H9 (cell line): ENCODE results near the gene SDHC. TPM values are rescaled to one million over a fixed set of nuclear protein-coding genes. Genes with fewer than 3 reads are reported as not detected.

Experiments
- DNase-seq: peaks from one replicate; pipeline ENCODE4 v3.0.0-alpha.2; 2017
- H2AFZ ChIP-seq: one replicate; pipeline ENCODE4 v1.6.1; 2013; ENCODE audit warnings: mild to moderate bottlenecking, low read length, control low read depth, moderate library complexity
- H2AK5ac ChIP-seq: 2 replicates; pipeline ENCODE4 v1.6.1; 2013; ENCODE audit warnings: low read length, control low read depth, mixed read lengths; ENCODE audit not compliant: insufficient read length
- H2BK120ac ChIP-seq: one replicate; pipeline ENCODE4 v1.6.1; 2013; ENCODE audit warnings: low read depth, mild to moderate bottlenecking, low read length, control low read depth, inconsistent platforms; ENCODE audit not compliant: poor library complexity, severe bottlenecking
- H2BK12ac ChIP-seq: 2 replicates; pipeline ENCODE4 v1.6.1; 2013; ENCODE audit warnings: low read length, control low read depth, mixed read lengths, low read depth; ENCODE audit not compliant: insufficient read length
- H2BK15ac ChIP-seq: 2 replicates; pipeline ENCODE4 v1.6.1; 2013; ENCODE audit warnings: low read depth, low read length, control low read depth
- H2BK20ac ChIP-seq: one replicate; pipeline ENCODE4 v1.6.1; 2013; ENCODE audit warnings: low read depth, mild to moderate bottlenecking, low read length, control low read depth, inconsistent platforms; ENCODE audit not compliant: poor library complexity, severe bottlenecking
- H2BK5ac ChIP-seq: 2 replicates; pipeline ENCODE4 v1.6.1; 2013; ENCODE audit warnings: low read length, control low read depth, mixed read lengths; ENCODE audit not compliant: insufficient read length
- H3K14ac ChIP-seq: 2 replicates; pipeline ENCODE4 v1.6.1; 2013; ENCODE audit warnings: low read length, control low read depth; ENCODE audit not compliant: insufficient read depth
- H3K18ac ChIP-seq: 2 replicates; pipeline ENCODE4 v1.6.1; 2013; ENCODE audit warnings: low read depth, mild to moderate bottlenecking, mixed read lengths, low read length, control low read depth; ENCODE audit not compliant: insufficient read length
- H3K23ac ChIP-seq: 2 replicates; pipeline ENCODE4 v1.6.1; 2013; ENCODE audit warnings: low read length, control low read depth, mixed read lengths, low read depth; ENCODE audit not compliant: insufficient read length
- H3K23me2 ChIP-seq: 2 replicates; pipeline ENCODE4 v1.6.1; 2013; ENCODE audit warnings: low read depth, mild to moderate bottlenecking, mixed read lengths, low read length, control low read depth; ENCODE audit not compliant: insufficient read length, poor library complexity, severe bottlenecking
- H3K27ac ChIP-seq: 2 replicates; pipeline ENCODE4 v1.5.1; 2013; ENCODE audit warnings: low read length, control low read depth, mixed read lengths, low read depth; ENCODE audit not compliant: insufficient read length
- H3K27me3 ChIP-seq: 2 replicates; pipeline ENCODE4 v1.6.1; 2013; ENCODE audit warnings: low read length, control low read depth, inconsistent platforms; ENCODE audit not compliant: insufficient read depth
- H3K4ac ChIP-seq: 2 replicates; pipeline ENCODE4 v1.6.1; 2013; ENCODE audit warnings: low read depth, mild to moderate bottlenecking, control low read depth, inconsistent platforms, low read length, moderate library complexity
- H3K4me1 ChIP-seq: 2 replicates; pipeline ENCODE4 v1.6.1; 2013; ENCODE audit warnings: low read length, control low read depth, inconsistent platforms; ENCODE audit not compliant: insufficient read depth
- H3K4me2 ChIP-seq: 2 replicates; pipeline ENCODE4 v1.6.1; 2013; ENCODE audit warnings: low read length, control low read depth, mixed read lengths; ENCODE audit not compliant: insufficient read length, insufficient read depth
- H3K56ac ChIP-seq: 2 replicates; pipeline ENCODE4 v1.6.1; 2013; ENCODE audit warnings: low read depth, mild to moderate bottlenecking, mixed read lengths, low read length, control low read depth; ENCODE audit not compliant: insufficient read length
- H3K79me1 ChIP-seq: 2 replicates; pipeline ENCODE4 v1.6.1; 2013; ENCODE audit warnings: low read depth, mild to moderate bottlenecking, moderate library complexity, low read length, control low read depth, inconsistent platforms; ENCODE audit not compliant: insufficient read depth, poor library complexity, severe bottlenecking
- H3K79me2 ChIP-seq: 2 replicates; pipeline ENCODE4 v1.6.1; 2013; ENCODE audit warnings: low read length, control low read depth, inconsistent platforms; ENCODE audit not compliant: insufficient read depth
- H3K9ac ChIP-seq: 2 replicates; pipeline ENCODE4 v1.6.1; 2013; ENCODE audit warnings: low read length, control low read depth, mixed read lengths; ENCODE audit not compliant: insufficient read length; ENCODE audit errors: extremely low read depth
- H3K9me3 ChIP-seq: one replicate; pipeline ENCODE4 v1.6.1; 2013; ENCODE audit warnings: low read depth, low read length, inconsistent platforms; ENCODE audit not compliant: control insufficient read depth
- H3T11ph ChIP-seq: one replicate; pipeline ENCODE4 v1.6.1; 2013; ENCODE audit warnings: mild to moderate bottlenecking, low read length, control low read depth, inconsistent platforms
- H4K20me1 ChIP-seq: one replicate; pipeline ENCODE4 v1.6.1; 2013; ENCODE audit not compliant: control insufficient read depth, insufficient read length, insufficient read depth
- H4K5ac ChIP-seq: 2 replicates; pipeline ENCODE4 v1.6.1; 2013; ENCODE audit warnings: low read depth, mild to moderate bottlenecking, mixed read lengths, low read length, control low read depth; ENCODE audit not compliant: insufficient read length
- H4K8ac ChIP-seq: replicated peaks from 2 replicates; pipeline ENCODE4 v1.6.1; 2013; ENCODE audit warnings: low read length, control low read depth, mixed read lengths, low read depth; ENCODE audit not compliant: insufficient read length
- H4K91ac ChIP-seq: 2 replicates; pipeline ENCODE4 v1.6.1; 2013; ENCODE audit warnings: low read depth, mild to moderate bottlenecking, moderate library complexity, mixed read lengths, low read length, control low read depth; ENCODE audit not compliant: insufficient read length
- H3K27ac Mint-ChIP-seq, 3 experiments: 2 replicates in 2 of 3; 3 replicates in 1 of 3; pipeline ENCODE4 v1.8.0; 2020 to 2021; ENCODE audit warnings: mixed read lengths in 3 of 3, mild to moderate bottlenecking in 1 of 3, moderate library complexity in 1 of 3
- H3K27me3 Mint-ChIP-seq: 2 replicates; pipeline ENCODE4 v1.8.0; 2021; ENCODE audit warnings: low read depth, mild to moderate bottlenecking, moderate library complexity, mixed read lengths
- H3K36me3 Mint-ChIP-seq, 3 experiments: 2 replicates in 2 of 3; 3 replicates in 1 of 3; pipeline ENCODE4 v1.8.0; 2020 to 2021; ENCODE audit warnings: low read depth in 3 of 3, mixed read lengths in 3 of 3; ENCODE audit not compliant: insufficient read depth in 1 of 3
- H3K4me1 Mint-ChIP-seq, 2 experiments: 2 replicates each; pipeline ENCODE4 v1.8.0; 2020; ENCODE audit warnings: mixed read lengths in 2 of 2
- H3K4me3 Mint-ChIP-seq, 2 experiments: 2 replicates in 1 of 2; 3 replicates in 1 of 2; pipeline ENCODE4 v1.8.0; 2020 to 2021; ENCODE audit warnings: mild to moderate bottlenecking in 2 of 2, mixed read lengths in 2 of 2, moderate library complexity in 1 of 2
- H3K9me3 Mint-ChIP-seq, 2 experiments: 2 replicates in 1 of 2; 3 replicates in 1 of 2; pipeline ENCODE4 v1.8.0; 2020; ENCODE audit warnings: mild to moderate bottlenecking in 2 of 2, mixed read lengths in 2 of 2, moderate library complexity in 1 of 2
- CTCF ChIP-seq: fragments of 200-600 bp; sonication (generic); conservative IDR thresholded peaks from 3 replicates; pipeline ENCODE4 v1.8.0; 2021; ENCODE audit warnings: antibody characterized with exemption, mild to moderate bottlenecking
- WGBS: extraction: QIAGEN DNeasy Blood & Tissue Kit; methylation state at CpG from one replicate; pipeline ENCODE4 v1.1.7; 2013; ENCODE audit warnings: missing lambda C conversion rate, low lambda C conversion rate, mixed read lengths; ENCODE audit not compliant: insufficient read length; ENCODE audit errors: extremely low coverage; 5-methylcytosine and 5-hydroxymethylcytosine counted together
- total RNA-seq: library from RNA; stranded (reverse); gene quantifications from 2 replicates; pipeline ENCODE4 v1.2.1, GENCODE V29; 2021

SDHC gene
- total RNA-seq, 1 experiment from 2014 or later: 198 TPM

GRCh38 chr1:161309868-161310267 lies 4.3 kb upstream of the SDHC start, which contains the start of gene MPZ:
Gene MPZ, minus strand, starts transcription at chr1:161309968. Its CDS starts 63 bp downstream, at chr1:161309905.
- Histone ChIP-seq H3K23me2 (peaks cover 17% of the 10 kb centered on the region), H3K4ac (no peak within 1 kb of the TSS), H3K79me1 (no peaks in the 10 kb centered on the region), H4K20me1 (no peaks in the 10 kb centered on the region), H3K4me1 (peaks cover 3% of the 10 kb centered on the region; the same call in 1 of the 2 replicates), H3T11ph (no peak within 1 kb of the TSS), H3K18ac (no peak within 1 kb of the TSS), H4K8ac (no peak within 1 kb of the TSS), H2BK120ac (no peak within 1 kb of the TSS), H2BK12ac (no peak within 1 kb of the TSS), H4K91ac (no peak within 1 kb of the TSS), H4K5ac (no peak within 1 kb of the TSS), H3K4me2 (no peak within 1 kb of the TSS), H2BK20ac (no peak within 1 kb of the TSS), H3K9me3 (no peaks in the 10 kb centered on the region), H3K27me3 (no peaks in the 10 kb centered on the region), H3K27ac (no peak within 1 kb of the TSS), H3K56ac (no peak within 1 kb of the TSS), H2BK15ac (no peak within 1 kb of the TSS), H3K79me2 (no peaks in the 10 kb centered on the region; the same call in 1 of the 2 replicates), H3K9ac (no peak within 1 kb of the TSS), H2BK5ac (no peak within 1 kb of the TSS), H3K14ac (no peak within 1 kb of the TSS), H3K23ac (no peak within 1 kb of the TSS), H2AFZ (no peak within 1 kb of the TSS), H2AK5ac (no peak within 1 kb of the TSS)
- no CpG with 5 or more reads among the region's 2 CpGs for WGBS
- no peak within 1 kb of the TSS; a peak in 1 of 7 replicates for H3K27ac Mint-ChIP-seq
- H3K9me3 Mint-ChIP-seq: no peaks in the 10 kb centered on the region
- H3K36me3 Mint-ChIP-seq: no peaks in the 10 kb centered on the region
- H3K4me1 Mint-ChIP-seq: peaks cover 27 to 43% of the 10 kb centered on the region in 2 experiments
- H3K27me3 Mint-ChIP-seq: peaks cover 3% of the 10 kb centered on the region; the same call in 1 of the 2 replicates
- no peak within 1 kb of the TSS for H3K4me3 Mint-ChIP-seq
- no peak for DNase-seq
- TF ChIP-seq CTCF: no peak
